ENCODE measurements around the gene BOD1.

- TF ChIP-seq EP300 (IDR thresholded peaks at IDR 0.05; ENCODE audit: borderline replicate concordance in 1 of 2, control insufficient read depth in 1 of 2, low read depth in 2 of 2, low read length in 2 of 2) = no peak
- TF ChIP-seq CTCF (IDR thresholded peaks at IDR 0.05 in 2 of 3, conservative IDR thresholded peaks at IDR 0.05 in 1 of 3; ENCODE audit: control insufficient read depth in 2 of 3, extremely low read depth in 1 of 3, insufficient read depth in 1 of 3, low read depth in 3 of 3, low read length in 3 of 3) = no peak
- no peak for TF ChIP-seq MTA2 (IDR thresholded peaks at IDR 0.05; ENCODE audit: low read depth)
Measured at GRCh38 chr5:173564106-173564505, 52.3 kb downstream of the BOD1 start.

Data from GM12878 (cell line).